Measurements from ENCODE around the gene NECTIN2.

The NECTIN2 gene

GRCh38 chr19:44822670-44823372 lies 23.3 kb upstream of the NECTIN2 start:
- no peak for TF ChIP-seq GATA2 (IDR thresholded peaks at IDR 0.05; ENCODE audit: low read depth, low read length)

DNA sequence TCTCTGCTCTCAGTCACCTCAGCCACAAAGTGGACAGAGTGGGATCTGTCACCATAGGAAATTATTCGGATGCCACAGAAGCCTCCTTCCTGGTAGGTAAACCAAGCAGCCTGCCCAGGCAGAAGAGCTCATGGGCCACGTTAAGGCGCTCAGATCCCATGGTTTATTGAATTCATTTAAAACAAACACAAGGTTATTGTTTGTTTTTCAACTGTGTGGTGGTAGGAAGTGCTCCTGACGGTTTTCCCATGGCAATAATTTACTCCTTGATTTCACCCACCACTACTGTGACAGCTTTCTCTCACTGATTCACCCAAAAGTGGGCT lies 22.8 kb upstream of the NECTIN2 start:
- no peak for TF ChIP-seq GATA2 (IDR thresholded peaks at IDR 0.05; ENCODE audit: low read depth, low read length)
- no peak for TF ChIP-seq GATA3 (IDR thresholded peaks at IDR 0.05; ENCODE audit: low read depth, low read length)

DNA sequence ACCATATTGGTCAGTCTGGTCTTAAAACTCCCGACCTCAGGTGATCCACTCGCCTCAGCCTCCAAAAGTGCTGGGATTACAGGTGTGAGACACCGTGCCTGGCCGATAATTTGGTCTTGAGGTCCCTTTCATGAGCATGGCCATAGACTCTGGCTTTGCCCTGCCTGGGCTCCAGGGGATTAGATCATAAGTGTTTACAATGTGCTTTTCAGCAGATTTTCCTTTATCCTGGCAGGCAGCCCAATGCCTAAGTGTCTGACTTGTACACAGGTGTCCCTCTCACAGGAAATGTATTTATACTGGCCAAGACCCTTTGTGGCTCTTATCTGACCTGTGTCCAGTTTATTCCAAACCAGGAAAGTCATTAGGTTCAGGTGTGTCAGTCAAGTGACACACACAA lies 21.3 kb upstream of the NECTIN2 start:
- TF ChIP-seq GATA2 (IDR thresholded peaks at IDR 0.05; ENCODE audit: low read depth, low read length) (no peak), GATA3 (IDR thresholded peaks at IDR 0.05; ENCODE audit: low read depth, low read length) (no peak)

GRCh38 chr19:44839276-44839675 lies 6.8 kb upstream of the NECTIN2 start:
- no peak for TF ChIP-seq GATA2 (IDR thresholded peaks at IDR 0.05; ENCODE audit: low read depth, low read length)

GRCh38 chr19:44840811-44841210 lies 5.3 kb upstream of the NECTIN2 start:
- TF ChIP-seq GATA2 (IDR thresholded peaks at IDR 0.05; ENCODE audit: low read depth, low read length) (no peak), GATA3 (IDR thresholded peaks at IDR 0.05; ENCODE audit: low read depth, low read length) (no peak)

DNA sequence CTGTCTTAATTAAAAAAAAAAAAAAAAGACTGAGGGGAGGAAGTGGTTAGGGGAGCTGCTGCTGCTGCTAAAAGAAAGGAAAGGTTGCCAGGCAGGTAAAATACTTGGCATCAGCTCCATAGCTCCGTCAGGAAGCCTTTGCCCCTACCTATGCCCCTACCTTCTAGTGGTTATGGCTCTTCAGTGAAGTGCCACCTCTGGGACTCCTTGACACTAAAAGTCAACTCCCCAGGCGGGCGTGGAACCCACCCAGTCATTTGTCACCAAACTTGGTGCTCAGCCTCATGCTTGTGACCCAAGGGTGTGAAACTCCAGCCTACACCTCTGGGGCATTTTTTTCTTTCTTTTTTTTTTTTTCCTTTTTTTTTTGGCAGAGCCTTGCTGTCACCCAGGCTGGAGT lies 4.9 kb upstream of the NECTIN2 start:
- TF ChIP-seq GATA2 (IDR thresholded peaks at IDR 0.05; ENCODE audit: low read depth, low read length) = no peak

DNA sequence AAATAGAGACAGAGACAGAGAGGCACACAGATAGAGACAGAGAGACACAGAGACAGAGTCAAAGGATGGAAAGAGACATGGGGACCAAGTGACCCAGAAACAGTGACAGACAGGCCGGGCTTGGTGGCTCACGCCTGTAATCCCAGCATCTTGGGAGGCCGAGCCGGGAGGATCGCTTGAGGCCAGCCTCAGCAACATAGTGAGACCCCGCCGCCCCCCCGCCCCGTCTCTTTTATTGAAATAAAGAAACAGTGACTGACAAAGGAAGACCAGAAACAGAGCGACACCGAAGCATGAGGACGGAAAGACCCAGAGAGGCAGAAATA lies 848 bp upstream of the NECTIN2 start:
- no peak for TF ChIP-seq GATA3 (IDR thresholded peaks at IDR 0.05; ENCODE audit: low read depth, low read length)
- no peak for TF ChIP-seq GATA2 (IDR thresholded peaks at IDR 0.05; ENCODE audit: low read depth, low read length)

DNA sequence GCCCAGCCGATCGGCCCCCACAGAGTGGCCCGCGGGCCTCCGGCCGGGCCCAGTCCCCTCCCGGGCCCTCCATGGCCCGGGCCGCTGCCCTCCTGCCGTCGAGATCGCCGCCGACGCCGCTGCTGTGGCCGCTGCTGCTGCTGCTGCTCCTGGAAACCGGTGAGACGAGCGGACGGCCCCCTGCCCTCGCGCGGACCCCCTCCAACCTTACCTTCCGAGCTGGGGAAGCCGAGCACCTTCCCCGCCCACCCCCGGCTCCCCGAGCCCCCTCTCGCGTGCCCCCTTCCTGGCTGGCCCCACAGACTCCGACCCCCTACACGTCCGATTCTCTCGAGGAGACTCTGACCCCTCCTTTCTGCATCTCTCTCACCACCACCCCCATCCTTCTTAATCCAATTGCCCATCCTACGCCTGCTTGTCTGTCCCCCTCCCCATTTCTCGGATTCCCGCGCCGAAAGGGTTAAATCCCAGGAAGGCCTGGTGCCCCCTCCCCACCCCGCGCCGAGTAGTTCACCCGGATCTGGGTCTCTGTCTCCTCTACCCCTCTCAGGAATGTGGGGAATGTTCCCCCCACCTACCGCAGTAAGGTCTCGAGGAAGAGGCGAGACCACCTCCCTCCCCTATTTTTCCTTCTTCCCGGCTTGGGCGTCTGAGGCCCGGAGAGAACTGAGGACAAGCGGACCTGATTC lies 502 bp downstream of the NECTIN2 start:
- TF ChIP-seq GATA3 (IDR thresholded peaks at IDR 0.05; ENCODE audit: low read depth, low read length) (no peak), GATA2 (IDR thresholded peaks at IDR 0.05; ENCODE audit: low read depth, low read length) (no peak)

DNA sequence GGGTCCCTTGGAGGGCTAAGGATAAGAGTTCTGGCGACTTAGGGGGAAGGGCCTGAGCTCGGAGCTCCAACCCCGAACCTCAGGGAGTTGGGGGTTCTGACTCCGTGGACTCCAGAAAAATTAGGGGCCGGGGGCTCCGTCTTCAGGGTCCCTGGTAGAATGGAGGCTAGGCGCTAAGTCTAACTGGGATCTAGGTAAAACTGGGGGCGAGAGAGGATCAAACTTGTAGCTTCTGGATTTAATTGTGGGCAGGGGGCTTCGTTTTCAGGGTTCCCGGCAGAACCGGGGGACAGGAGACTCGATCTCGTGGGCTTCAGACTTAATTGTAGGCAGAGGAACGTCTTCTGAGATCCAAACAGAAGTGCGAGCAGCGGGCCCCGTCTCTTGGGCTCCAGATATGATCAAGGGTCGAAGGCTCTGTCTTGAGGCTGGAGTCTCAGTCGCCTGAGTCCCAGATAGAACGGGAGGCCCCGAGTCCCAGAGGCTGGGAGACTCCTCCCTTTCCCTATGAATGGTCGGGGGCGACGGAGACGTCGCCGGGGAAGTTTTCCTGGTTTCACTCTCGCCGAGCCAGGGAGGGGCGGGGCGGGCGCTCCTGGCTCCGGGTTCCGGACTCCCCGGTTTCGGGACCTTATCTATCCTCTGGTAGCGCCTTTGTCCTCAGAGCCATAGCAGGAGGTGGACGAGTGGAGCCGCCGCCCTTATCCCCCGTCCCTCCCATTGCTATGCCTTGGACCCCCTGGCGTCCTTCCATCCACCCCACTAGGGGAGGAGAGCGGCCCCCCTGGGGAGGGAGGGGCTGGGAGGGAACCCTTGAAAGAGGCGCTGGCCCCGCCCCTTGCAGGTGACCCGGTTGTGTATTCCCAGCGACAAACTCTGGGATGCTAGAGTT lies 1.3 kb downstream of the NECTIN2 start:
- TF ChIP-seq GATA3 (IDR thresholded peaks at IDR 0.05; ENCODE audit: low read depth, low read length) (no peak), GATA2 (IDR thresholded peaks at IDR 0.05; ENCODE audit: low read depth, low read length) (no peak)

- TF ChIP-seq GATA2 (IDR thresholded peaks at IDR 0.05; ENCODE audit: low read depth, low read length) (no peak), GATA3 (IDR thresholded peaks at IDR 0.05; ENCODE audit: low read depth, low read length) (no peak)
These were observed 2.1 kb downstream of the NECTIN2 start for GRCh38 chr19:44848036-44848811.

DNA sequence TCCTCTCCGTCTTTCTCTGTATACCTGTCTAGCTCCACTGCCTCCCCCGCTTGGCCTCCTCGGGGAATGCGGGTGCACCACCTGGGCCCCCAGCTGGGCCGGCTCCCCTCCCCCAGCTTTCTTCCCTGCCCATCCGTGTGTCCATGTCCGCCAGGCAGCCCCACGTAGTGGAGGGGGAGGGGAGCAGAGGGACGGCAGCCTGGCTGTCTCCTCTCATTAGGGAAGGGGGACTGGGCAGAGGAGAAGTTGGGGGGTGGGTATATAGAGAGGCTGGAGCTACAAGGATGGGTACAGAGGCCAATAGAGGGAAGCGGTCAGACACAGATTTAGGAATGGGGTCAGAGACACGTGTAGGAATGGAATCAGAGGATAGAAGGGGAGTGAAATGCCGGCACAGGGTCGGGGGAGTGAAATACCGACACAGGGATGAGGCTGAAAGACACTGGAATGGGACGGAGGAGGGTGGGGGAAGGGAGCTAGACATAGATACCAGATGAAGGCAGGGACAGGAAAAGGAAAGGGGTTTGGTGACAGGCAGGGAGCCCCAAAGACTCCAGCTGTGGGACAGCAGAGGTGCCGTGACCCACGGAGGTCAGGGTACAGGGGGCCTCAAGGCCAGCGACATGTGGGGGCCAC lies 2.8 kb downstream of the NECTIN2 start:
- TF ChIP-seq GATA3 (IDR thresholded peaks at IDR 0.05; ENCODE audit: low read depth, low read length) = no peak
- no peak for TF ChIP-seq GATA2 (IDR thresholded peaks at IDR 0.05; ENCODE audit: low read depth, low read length)

DNA sequence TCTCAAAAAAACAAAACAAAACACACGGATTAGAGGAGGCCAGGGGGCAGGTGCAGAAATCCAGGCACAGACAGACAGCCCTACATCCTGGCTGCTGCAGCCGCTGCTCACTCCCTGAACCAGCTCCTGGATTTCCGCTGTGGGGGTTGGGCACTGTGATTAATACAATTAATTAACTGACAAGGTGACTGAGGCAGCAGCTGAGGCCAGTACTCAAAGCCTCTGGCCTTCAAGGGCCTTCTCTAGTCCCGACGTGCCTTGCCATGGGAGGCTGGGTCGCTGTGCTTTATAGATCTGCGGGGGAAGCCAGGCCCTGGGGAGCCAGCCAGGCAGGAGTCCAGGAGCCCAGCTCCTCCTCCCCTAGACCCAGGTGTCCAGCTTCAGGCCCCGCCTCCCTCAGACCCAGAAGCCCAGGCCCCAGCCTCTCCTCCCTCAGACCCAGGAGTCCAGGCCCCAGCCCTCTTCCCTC lies 4.6 kb downstream of the NECTIN2 start:
- no peak for TF ChIP-seq GATA2 (IDR thresholded peaks at IDR 0.05; ENCODE audit: low read depth, low read length)

DNA sequence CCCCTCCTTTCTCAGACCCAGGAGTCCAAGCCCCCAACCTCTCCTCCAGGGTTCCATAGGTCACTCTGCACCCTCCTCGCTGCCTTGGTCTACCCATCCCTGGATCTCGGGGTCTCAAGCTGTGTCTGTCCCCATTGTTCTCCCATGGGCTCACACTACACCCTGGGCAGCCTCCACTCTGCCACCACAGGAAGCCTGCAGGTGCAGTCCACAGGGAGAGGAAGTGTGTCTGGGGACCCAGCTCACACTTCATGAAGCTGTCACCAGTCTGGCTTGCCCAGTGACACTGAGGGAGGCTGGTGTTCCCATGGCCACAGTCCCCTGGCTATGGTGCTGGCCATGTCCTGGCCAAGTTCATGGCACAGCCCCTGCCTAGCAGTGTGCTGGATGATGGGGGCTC lies 5.3 kb downstream of the NECTIN2 start:
- TF ChIP-seq GATA3 (IDR thresholded peaks at IDR 0.05; ENCODE audit: low read depth, low read length) (no peak), GATA2 (IDR thresholded peaks at IDR 0.05; ENCODE audit: low read depth, low read length) (no peak)

DNA sequence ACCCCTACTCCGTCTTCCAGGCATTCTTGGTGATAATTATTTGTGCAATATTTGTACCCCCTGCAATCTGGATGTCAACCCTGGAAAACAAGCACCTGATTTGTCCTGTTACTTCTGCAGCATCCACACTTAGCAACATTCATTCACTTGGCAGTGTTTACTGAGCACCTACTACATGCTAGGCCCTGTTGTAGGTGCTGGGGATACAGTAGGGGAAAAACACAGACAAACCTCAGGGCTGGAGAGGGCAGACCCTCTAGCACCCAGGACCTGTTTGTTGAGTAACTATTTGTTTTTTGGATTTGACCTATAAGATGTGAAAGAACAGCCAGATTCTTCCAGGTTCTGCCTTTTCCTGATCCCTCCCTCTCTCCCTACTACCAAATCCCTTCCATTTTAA lies 9.5 kb downstream of the NECTIN2 start:
- TF ChIP-seq GATA3 (IDR thresholded peaks at IDR 0.05; ENCODE audit: low read depth, low read length) = no peak

All from SH-SY5Y (cell line).